ENCODE measurements around the gene ANAPC10. TPM values are rescaled to one million over a fixed set of nuclear protein-coding genes. Genes with fewer than 3 reads are reported as not detected.

ANAPC10 gene
- total RNA-seq, 5 donors from 2014 or later (not counting 1 experiment from before 2014, with no cell fraction given) = 13.0 to 21.3 (median 16.3) TPM

DNA sequence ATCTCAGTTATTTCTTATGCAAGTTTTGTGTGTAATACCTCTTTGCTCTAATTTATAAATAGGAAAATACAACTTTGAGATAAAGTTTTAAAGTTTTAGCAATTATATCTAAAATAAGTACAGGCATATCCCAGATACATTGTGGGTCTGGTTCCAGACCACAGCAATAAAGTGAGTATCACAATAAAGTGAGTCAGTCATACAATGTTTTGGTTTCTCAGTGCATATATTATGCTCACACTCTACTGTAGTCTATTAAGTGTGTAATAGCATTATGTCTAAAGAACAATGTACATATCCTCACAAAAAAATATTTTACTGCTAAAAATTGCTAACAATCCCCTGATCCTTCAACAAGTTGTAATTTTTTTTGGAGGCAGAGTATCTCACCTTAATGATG, 49.2 kb downstream of the ANAPC10 start:
- Histone ChIP-seq H3K4me1 (ENCODE audit: control insufficient read depth in 1 of 2, extremely low read depth in 1 of 2, insufficient read depth in 2 of 2, low read length in 2 of 2) (no peaks in the 10 kb centered on the region), H3K27ac (ENCODE audit: low read length) (no peak overlapping the region), H3K27me3 (replicated peaks in 1 of 2; ENCODE audit: control insufficient read depth in 2 of 2, extremely low read depth in 1 of 2, insufficient read depth in 2 of 2, low read length in 1 of 2) (no peaks in the 10 kb centered on the region), H3K9me3 (no peaks in the 10 kb centered on the region), H3K36me3 (ENCODE audit: control insufficient read depth in 2 of 2, extremely low read depth in 1 of 2, insufficient read depth in 1 of 2, low read length in 1 of 2) (no peaks in the 10 kb centered on the region), H3K4me3 (ENCODE audit: control insufficient read depth in 1 of 2, extremely low read depth in 1 of 2, low read length in 1 of 2) (no peak overlapping the region)
- H3K27me3 Mint-ChIP-seq = no peaks in the 10 kb centered on the region
- ATAC-seq (replicated peaks in 1 of 4) (no peak), DNase-seq (no peak)
- H3K9me3 Mint-ChIP-seq = no peaks in the 10 kb centered on the region
- no peak overlapping the region for H3K27ac Mint-ChIP-seq
- ChIA-PET CTCF (interaction anchor here in 1 of 2 donors (1.4 kb wide), 1 partner anchor 13 kb away, joined by 5 read pairs; no protein-coding TSS in a partner anchor), POLR2A (no interaction called here)
- peaks cover 27% of the 10 kb centered on the region for H3K36me3 Mint-ChIP-seq
- H3K4me1 Mint-ChIP-seq = peaks cover 4 to 10% (median 9%) of the 10 kb centered on the region in 3 donors
- H3K4me3 Mint-ChIP-seq = no peak overlapping the region

DNA sequence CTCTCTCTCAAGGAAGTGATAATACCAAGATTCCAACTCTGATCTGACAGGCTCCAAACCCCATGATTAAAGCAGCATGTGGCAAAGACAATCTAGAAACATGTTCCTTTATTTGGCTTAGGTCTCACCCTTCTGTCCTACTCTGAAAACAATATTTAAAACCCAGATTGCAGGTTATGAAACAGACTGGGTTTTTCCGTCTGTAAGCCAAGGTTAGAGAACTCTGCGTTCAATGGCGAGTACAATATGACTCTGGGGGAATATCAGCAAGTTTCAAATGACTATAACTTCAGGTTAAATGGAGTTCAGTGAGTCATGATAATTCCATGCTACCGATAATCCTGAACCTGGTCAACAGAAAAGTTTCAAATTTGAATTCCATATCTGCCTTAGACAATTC, 50.8 kb downstream of the ANAPC10 start:
- H3K27me3 ChIP-seq (replicated peaks in 1 of 2; ENCODE audit: control insufficient read depth in 2 of 2, extremely low read depth in 1 of 2, insufficient read depth in 2 of 2, low read length in 1 of 2) = no peaks in the 10 kb centered on the region
- no peaks in the 10 kb centered on the region for H3K36me3 ChIP-seq (ENCODE audit: control insufficient read depth in 2 of 2, extremely low read depth in 1 of 2, insufficient read depth in 1 of 2, low read length in 1 of 2)
- ChIA-PET POLR2A (no interaction called here), CTCF (interaction anchor here in 1 of 2 donors (1.4 kb wide), 1 partner anchor 14 kb away, joined by 5 read pairs; no protein-coding TSS in a partner anchor)
- H3K4me1 Mint-ChIP-seq = peaks cover 6 to 10% (median 9%) of the 10 kb centered on the region in 3 donors
- H3K36me3 Mint-ChIP-seq = peaks cover 27% of the 10 kb centered on the region
- H3K9me3 ChIP-seq = no peaks in the 10 kb centered on the region
- no CpG with 5 or more reads among the region's 4 CpGs for WGBS (ENCODE audit: insufficient coverage)
- no peak overlapping the region for H3K4me3 ChIP-seq (ENCODE audit: control insufficient read depth in 1 of 2, extremely low read depth in 1 of 2, low read length in 1 of 2)
- no peak for DNase-seq
- H3K4me1 ChIP-seq (ENCODE audit: control insufficient read depth in 1 of 2, extremely low read depth in 1 of 2, insufficient read depth in 2 of 2, low read length in 2 of 2) = no peaks in the 10 kb centered on the region
- no peak overlapping the region for H3K27ac Mint-ChIP-seq
- H3K4me3 Mint-ChIP-seq = no peak overlapping the region
- no peaks in the 10 kb centered on the region for H3K9me3 Mint-ChIP-seq
- no peak overlapping the region for H3K27ac ChIP-seq (ENCODE audit: low read length)
- no peaks in the 10 kb centered on the region for H3K27me3 Mint-ChIP-seq
- no peak for ATAC-seq (replicated peaks in 1 of 4)

GRCh38 chr4:145045180-145045579, 52.8 kb downstream of the ANAPC10 start:
- DNase-seq (no peak), ATAC-seq (replicated peaks in 1 of 4) (no peak)
- peaks cover 19% of the 10 kb centered on the region for H3K36me3 Mint-ChIP-seq
- H3K4me1 Mint-ChIP-seq = peaks cover 6 to 10% (median 9%) of the 10 kb centered on the region in 3 donors
- Histone ChIP-seq H3K4me1 (ENCODE audit: control insufficient read depth in 1 of 2, extremely low read depth in 1 of 2, insufficient read depth in 2 of 2, low read length in 2 of 2) (no peaks in the 10 kb centered on the region), H3K36me3 (ENCODE audit: control insufficient read depth in 2 of 2, extremely low read depth in 1 of 2, insufficient read depth in 1 of 2, low read length in 1 of 2) (no peaks in the 10 kb centered on the region), H3K9me3 (no peaks in the 10 kb centered on the region), H3K4me3 (ENCODE audit: control insufficient read depth in 1 of 2, extremely low read depth in 1 of 2, low read length in 1 of 2) (no peak overlapping the region), H3K27me3 (replicated peaks in 1 of 2; ENCODE audit: control insufficient read depth in 2 of 2, extremely low read depth in 1 of 2, insufficient read depth in 2 of 2, low read length in 1 of 2) (no peaks in the 10 kb centered on the region), H3K27ac (ENCODE audit: low read length) (no peak overlapping the region)
- no peak overlapping the region for H3K27ac Mint-ChIP-seq
- no peaks in the 10 kb centered on the region for H3K9me3 Mint-ChIP-seq
- no peaks in the 10 kb centered on the region for H3K27me3 Mint-ChIP-seq
- POLR2A ChIA-PET = interaction anchor here in 1 of 2 donors (0.6 kb wide), 1 partner anchor 609 kb away, joined by 3 read pairs; no protein-coding TSS in a partner anchor
- H3K4me3 Mint-ChIP-seq = no peak overlapping the region
- CTCF ChIA-PET = no interaction called here
- WGBS (ENCODE audit: insufficient coverage) = no CpG with 5 or more reads among the region's 1 CpG

- Mint-ChIP-seq H3K36me3 (peaks cover 17% of the 10 kb centered on the region), H3K27me3 (no peaks in the 10 kb centered on the region), H3K4me1 (peaks cover 6 to 10% (median 9%) of the 10 kb centered on the region in 3 donors), H3K4me3 (no peak overlapping the region), H3K9me3 (no peaks in the 10 kb centered on the region), H3K27ac (no peak overlapping the region)
- DNase-seq = no peak
- ChIA-PET POLR2A (no interaction called here), CTCF (interaction anchor here in 1 of 2 donors (1.1 kb wide), 1 partner anchor 17 kb away, joined by 3 read pairs; no protein-coding TSS in a partner anchor)
- no CpG with 5 or more reads among the region's 3 CpGs for WGBS (ENCODE audit: insufficient coverage)
- Histone ChIP-seq H3K27me3 (replicated peaks in 1 of 2; ENCODE audit: control insufficient read depth in 2 of 2, extremely low read depth in 1 of 2, insufficient read depth in 2 of 2, low read length in 1 of 2) (no peaks in the 10 kb centered on the region), H3K9me3 (no peaks in the 10 kb centered on the region), H3K4me3 (ENCODE audit: control insufficient read depth in 1 of 2, extremely low read depth in 1 of 2, low read length in 1 of 2) (no peak overlapping the region), H3K27ac (ENCODE audit: low read length) (no peak overlapping the region), H3K4me1 (ENCODE audit: control insufficient read depth in 1 of 2, extremely low read depth in 1 of 2, insufficient read depth in 2 of 2, low read length in 2 of 2) (no peaks in the 10 kb centered on the region), H3K36me3 (ENCODE audit: control insufficient read depth in 2 of 2, extremely low read depth in 1 of 2, insufficient read depth in 1 of 2, low read length in 1 of 2) (no peaks in the 10 kb centered on the region)
- no peak for ATAC-seq (replicated peaks in 1 of 4)
Measured at GRCh38 chr4:145044341-145044740, 53.7 kb downstream of the ANAPC10 start.

DNA sequence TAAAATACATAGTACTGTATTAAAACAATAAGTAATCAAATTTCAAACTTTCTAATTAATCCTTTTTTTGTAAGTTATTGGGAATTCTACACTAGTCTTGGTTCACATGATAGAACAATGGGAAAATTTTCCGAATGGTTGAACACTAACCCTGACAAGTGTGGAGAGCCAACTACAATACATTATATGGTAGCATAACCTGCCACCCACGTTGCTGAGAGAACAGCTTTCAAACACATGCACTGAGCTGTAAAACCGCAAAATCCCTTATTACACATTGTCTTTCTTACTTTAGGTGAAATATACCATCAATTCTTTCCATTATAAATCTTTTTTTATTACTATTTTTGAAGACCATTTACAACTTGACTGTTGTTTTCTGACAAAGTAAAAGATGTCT, 54.7 kb downstream of the ANAPC10 start:
- Mint-ChIP-seq H3K9me3 (no peaks in the 10 kb centered on the region), H3K4me3 (no peak overlapping the region), H3K27me3 (no peaks in the 10 kb centered on the region), H3K36me3 (peaks cover 14% of the 10 kb centered on the region), H3K4me1 (peaks cover 6 to 11% (median 10%) of the 10 kb centered on the region in 3 donors), H3K27ac (no peak overlapping the region)
- ChIA-PET CTCF (interaction anchor here in 1 of 2 donors (1.1 kb wide), 1 partner anchor 18 kb away, joined by 3 read pairs; no protein-coding TSS in a partner anchor), POLR2A (no interaction called here)
- Histone ChIP-seq H3K27ac (ENCODE audit: low read length) (no peak overlapping the region), H3K4me3 (ENCODE audit: control insufficient read depth in 1 of 2, extremely low read depth in 1 of 2, low read length in 1 of 2) (no peak overlapping the region), H3K4me1 (ENCODE audit: control insufficient read depth in 1 of 2, extremely low read depth in 1 of 2, insufficient read depth in 2 of 2, low read length in 2 of 2) (no peaks in the 10 kb centered on the region), H3K36me3 (ENCODE audit: control insufficient read depth in 2 of 2, extremely low read depth in 1 of 2, insufficient read depth in 1 of 2, low read length in 1 of 2) (no peaks in the 10 kb centered on the region), H3K27me3 (replicated peaks in 1 of 2; ENCODE audit: control insufficient read depth in 2 of 2, extremely low read depth in 1 of 2, insufficient read depth in 2 of 2, low read length in 1 of 2) (no peaks in the 10 kb centered on the region), H3K9me3 (no peaks in the 10 kb centered on the region)
- WGBS (ENCODE audit: insufficient coverage) = 80% methylated on average over 1 of the region's 3 CpGs
- DNase-seq (no peak), ATAC-seq (replicated peaks in 1 of 4) (no peak)

GRCh38 chr4:145042601-145043285, 55.3 kb downstream of the ANAPC10 start:
- H3K27me3 Mint-ChIP-seq = no peaks in the 10 kb centered on the region
- Histone ChIP-seq H3K4me1 (ENCODE audit: control insufficient read depth in 1 of 2, extremely low read depth in 1 of 2, insufficient read depth in 2 of 2, low read length in 2 of 2) (no peaks in the 10 kb centered on the region), H3K36me3 (ENCODE audit: control insufficient read depth in 2 of 2, extremely low read depth in 1 of 2, insufficient read depth in 1 of 2, low read length in 1 of 2) (no peaks in the 10 kb centered on the region), H3K27me3 (replicated peaks in 1 of 2; ENCODE audit: control insufficient read depth in 2 of 2, extremely low read depth in 1 of 2, insufficient read depth in 2 of 2, low read length in 1 of 2) (no peaks in the 10 kb centered on the region), H3K4me3 (ENCODE audit: control insufficient read depth in 1 of 2, extremely low read depth in 1 of 2, low read length in 1 of 2) (no peak overlapping the region), H3K27ac (ENCODE audit: low read length) (no peak overlapping the region), H3K9me3 (no peaks in the 10 kb centered on the region)
- peaks cover 6 to 11% (median 10%) of the 10 kb centered on the region in 3 donors for H3K4me1 Mint-ChIP-seq
- ATAC-seq (replicated peaks in 1 of 4) = no peak
- no peaks in the 10 kb centered on the region for H3K9me3 Mint-ChIP-seq
- H3K4me3 Mint-ChIP-seq = no peak overlapping the region
- no CpG with 5 or more reads among the region's 3 CpGs for WGBS (ENCODE audit: insufficient coverage)
- H3K27ac Mint-ChIP-seq = no peak overlapping the region
- ChIA-PET POLR2A (no interaction called here), CTCF (no interaction called here)
- no peak for DNase-seq
- H3K36me3 Mint-ChIP-seq = peaks cover 14% of the 10 kb centered on the region
